Naive thymus-derived CD4-positive, alpha-beta T cell (primary cell): ENCODE results near the gene PRKAG2. TPM values are rescaled to one million over a fixed set of nuclear protein-coding genes. Genes with fewer than 3 reads are reported as not detected.
A peak's percentile ranks its signal among the peaks of the same experiment; 100 is the strongest.

Experiments
- ATAC-seq: fragments of 150-1000 bp; cut with Tn5 transposase; 2 replicates; pipeline ENCODE4 v1.10.0; 2021; ENCODE audit warnings: mild to moderate bottlenecking, moderate library complexity
- CTCF ChIA-PET: fragments of 350-600 bp; sonication (Branson Sonifier 250); formaldehyde crosslinking; loops from one replicate; lab custom pipeline; 2021; ENCODE audit warnings: antibody characterized with exemption; lab: Charles Lee
- POLR2A ChIA-PET: fragments of 350-600 bp; sonication (Branson Sonifier 250); formaldehyde crosslinking; loops from one replicate; lab custom pipeline; 2021; ENCODE audit warnings: antibody characterized with exemption, inconsistent platforms; lab: Charles Lee
- DNase-seq, 9 donors: peaks; one replicate each; pipeline versions ENCODE4 v3.0.0 to v3.0.0-alpha.2; 2020 to 2022; ENCODE audit warnings: mixed read lengths in 1 of 9
- H3K27ac ChIP-seq: one replicate; pipeline ENCODE4 v1.7.0; 2013; ENCODE audit warnings: mild to moderate bottlenecking, low read depth, low read length, moderate library complexity
- H3K27me3 ChIP-seq, 2 donors: one replicate each; pipeline ENCODE4 v1.7.0; 2013; ENCODE audit warnings: low read length in 2 of 2, mild to moderate bottlenecking in 2 of 2, moderate library complexity in 2 of 2; ENCODE audit not compliant: control insufficient read depth in 2 of 2, insufficient read depth in 2 of 2
- H3K36me3 ChIP-seq, 3 experiments: 1 replicate in 2 of 3; 2 replicates in 1 of 3; pipeline ENCODE4 v1.7.0; 2013; ENCODE audit warnings: low read length in 3 of 3, mild to moderate bottlenecking in 3 of 3, moderate library complexity in 1 of 3; ENCODE audit not compliant: insufficient read depth in 3 of 3, control insufficient read depth in 2 of 3
- H3K4me1 ChIP-seq, 2 donors: one replicate each; pipeline ENCODE4 v1.7.0; 2013; ENCODE audit warnings: low read length in 2 of 2, mild to moderate bottlenecking in 2 of 2, moderate library complexity in 1 of 2; ENCODE audit not compliant: control insufficient read depth in 2 of 2, insufficient read depth in 2 of 2
- H3K4me3 ChIP-seq: 2 replicates; pipeline ENCODE4 v1.7.0; 2013; ENCODE audit warnings: mild to moderate bottlenecking, low read length
- H3K9me3 ChIP-seq, 3 experiments: 1 replicate in 2 of 3; 2 replicates in 1 of 3; pipeline ENCODE4 v1.7.0; 2013; ENCODE audit warnings: low read length in 3 of 3; ENCODE audit not compliant: control insufficient read depth in 2 of 3
- H3K27ac Mint-ChIP-seq, 9 donors: one replicate each; pipeline ENCODE4 v1.8.0; 2020 to 2022; ENCODE audit warnings: mixed read lengths in 9 of 9, mild to moderate bottlenecking in 8 of 9, moderate library complexity in 5 of 9, inconsistent platforms in 2 of 9
- H3K27me3 Mint-ChIP-seq, 5 donors: one replicate each; pipeline ENCODE4 v1.8.0; 2021 to 2022; ENCODE audit warnings: mixed read lengths in 5 of 5, mild to moderate bottlenecking in 1 of 5
- H3K36me3 Mint-ChIP-seq, 5 donors: one replicate each; pipeline ENCODE4 v1.8.0; 2020 to 2022; ENCODE audit warnings: mixed read lengths in 5 of 5, mild to moderate bottlenecking in 3 of 5, inconsistent platforms in 1 of 5
- H3K4me1 Mint-ChIP-seq, 7 donors: one replicate each; pipeline ENCODE4 v1.8.0; 2020 to 2022; ENCODE audit warnings: mixed read lengths in 7 of 7, mild to moderate bottlenecking in 3 of 7, inconsistent platforms in 1 of 7
- H3K4me3 Mint-ChIP-seq, 10 donors: one replicate each; pipeline ENCODE4 v1.8.0; 2020 to 2022; ENCODE audit warnings: mild to moderate bottlenecking in 10 of 10, mixed read lengths in 10 of 10, moderate library complexity in 6 of 10, inconsistent platforms in 2 of 10
- H3K9me3 Mint-ChIP-seq, 11 donors: one replicate each; pipeline ENCODE4 v1.8.0; 2020 to 2022; ENCODE audit warnings: mixed read lengths in 11 of 11, mild to moderate bottlenecking in 4 of 11, inconsistent platforms in 1 of 11, moderate library complexity in 1 of 11
- intact Hi-C, 2 donors: fragments of 100-400 bp; cut with micrococcal nuclease; formaldehyde crosslinking; loops; one replicate each; pipeline ENCODE4 v1.15.1; 2023
- polyA plus RNA-seq, 2 donors: library from polyadenylated mRNA; unstranded; fragments of 300-500 nt; fragmentation: Illumina TruSeq; gene quantifications; one replicate each; pipeline ENCODE4 v1.2.3, GENCODE V29; 2021
- total RNA-seq, 6 experiments: library from RNA in 5 of 6; stranded (reverse) in 5 of 6; gene quantifications; 1 replicate in 5 of 6; 2 replicates in 1 of 6; pipeline ENCODE4 v1.2.3 and lab custom pipeline; 2021 to 2026

PRKAG2 gene
- total and polyA plus RNA-seq, 7 experiments from 2014 or later: 15.0 to 74.4 (median 55.7) TPM

GRCh38 chr7:151903249-151904032 is 26.5 kb upstream of the PRKAG2 start:
- DNase-seq: no peak
- ChIA-PET POLR2A (no interaction called here), CTCF (no interaction called here)
- Histone ChIP-seq H3K27ac (no peak overlapping the region), H3K36me3 (no peaks in the 10 kb centered on the region), H3K27me3 (no peaks in the 10 kb centered on the region), H3K4me1 (no peaks in the 10 kb centered on the region), H3K4me3 (no peak overlapping the region), H3K9me3 (no peaks in the 10 kb centered on the region)
- H3K36me3 Mint-ChIP-seq: peaks cover 0 to 4% (median 0%) of the 10 kb centered on the region in 5 donors
- no peak overlapping the region for H3K27ac Mint-ChIP-seq
- intact Hi-C loops: loop anchor here in 1 of 2 donors (2.0 kb wide), 1 partner anchor 71 kb away; no protein-coding TSS in a partner anchor
- H3K27me3 Mint-ChIP-seq: peaks cover 23 to 36% (median 25%) of the 10 kb centered on the region in 5 donors
- no peak for ATAC-seq
- H3K4me3 Mint-ChIP-seq: no peak overlapping the region
- H3K9me3 Mint-ChIP-seq: peaks cover 0 to 6% (median 0%) of the 10 kb centered on the region in 11 donors
- H3K4me1 Mint-ChIP-seq: peaks cover 0 to 5% (median 0%) of the 10 kb centered on the region in 7 donors

GRCh38 chr7:151902311-151902710 is 25.4 kb upstream of the PRKAG2 start:
- H3K27me3 Mint-ChIP-seq: peaks cover 16 to 36% (median 24%) of the 10 kb centered on the region in 5 donors

GRCh38 chr7:151901828-151902227 is 24.9 kb upstream of the PRKAG2 start:
- ATAC-seq (no peak), DNase-seq (no peak)
- no peak overlapping the region for H3K27ac ChIP-seq
- Mint-ChIP-seq H3K4me3 (no peak overlapping the region), H3K36me3 (no peaks in the 10 kb centered on the region), H3K27ac (no peak overlapping the region), H3K9me3 (peaks cover 0 to 2% (median 0%) of the 10 kb centered on the region in 11 donors), H3K4me1 (peaks cover 0 to 5% (median 0%) of the 10 kb centered on the region in 7 donors), H3K27me3 (peaks cover 16 to 33% (median 20%) of the 10 kb centered on the region in 5 donors)
- H3K36me3 ChIP-seq: no peaks in the 10 kb centered on the region
- H3K4me1 ChIP-seq: no peaks in the 10 kb centered on the region
- H3K27me3 ChIP-seq: no peaks in the 10 kb centered on the region
- no peaks in the 10 kb centered on the region for H3K9me3 ChIP-seq
- CTCF ChIA-PET: no interaction called here
- intact Hi-C loops: no loop called here
- H3K4me3 ChIP-seq: no peak overlapping the region
- POLR2A ChIA-PET: interaction anchor here (0.7 kb wide), 1 partner anchor 114 kb away, joined by 3 read pairs; no protein-coding TSS in a partner anchor

More at GRCh38 chr7:151902311-151902710, 25.4 kb upstream of the PRKAG2 start:
- Histone ChIP-seq H3K36me3 (no peaks in the 10 kb centered on the region), H3K9me3 (no peaks in the 10 kb centered on the region), H3K4me3 (no peak overlapping the region), H3K27ac (no peak overlapping the region), H3K27me3 (no peaks in the 10 kb centered on the region), H3K4me1 (no peaks in the 10 kb centered on the region)
- Mint-ChIP-seq H3K4me3 (no peak overlapping the region), H3K36me3 (peaks cover 0 to 3% (median 0%) of the 10 kb centered on the region in 5 donors), H3K4me1 (peaks cover 0 to 5% (median 0%) of the 10 kb centered on the region in 7 donors), H3K9me3 (peaks cover 0 to 6% (median 0%) of the 10 kb centered on the region in 11 donors), H3K27ac (no peak overlapping the region)
- DNase-seq (no peak), ATAC-seq (no peak)
- ChIA-PET CTCF (no interaction called here), POLR2A (interaction anchor here (0.7 kb wide), 1 partner anchor 113 kb away, joined by 3 read pairs; no protein-coding TSS in a partner anchor)
- intact Hi-C loops: no loop called here

GRCh38 chr7:151900986-151901621 is 24.2 kb upstream of the PRKAG2 start:
- H3K4me1 Mint-ChIP-seq: peaks cover 0 to 5% (median 0%) of the 10 kb centered on the region in 7 donors
- no peak overlapping the region for H3K27ac Mint-ChIP-seq
- H3K27ac ChIP-seq: no peak overlapping the region
- peaks cover 0 to 1% (median 0%) of the 10 kb centered on the region in 11 donors for H3K9me3 Mint-ChIP-seq
- peaks cover 16 to 27% (median 19%) of the 10 kb centered on the region in 5 donors for H3K27me3 Mint-ChIP-seq
- H3K27me3 ChIP-seq: no peaks in the 10 kb centered on the region
- DNase-seq (no peak), ATAC-seq (no peak)
- H3K9me3 ChIP-seq: no peaks in the 10 kb centered on the region
- H3K36me3 Mint-ChIP-seq: no peaks in the 10 kb centered on the region
- no peaks in the 10 kb centered on the region for H3K4me1 ChIP-seq
- POLR2A ChIA-PET: no interaction called here
- no peaks in the 10 kb centered on the region for H3K36me3 ChIP-seq
- intact Hi-C loops: no loop called here
- CTCF ChIA-PET: no interaction called here
- H3K4me3 Mint-ChIP-seq: no peak overlapping the region
- no peak overlapping the region for H3K4me3 ChIP-seq

GRCh38 chr7:151900591-151900985 is 23.7 kb upstream of the PRKAG2 start:
- CTCF ChIA-PET: no interaction called here
- H3K27me3 Mint-ChIP-seq: peaks cover 16 to 26% (median 19%) of the 10 kb centered on the region in 5 donors
- peaks cover 0 to 4% (median 0%) of the 10 kb centered on the region in 7 donors for H3K4me1 Mint-ChIP-seq
- POLR2A ChIA-PET: no interaction called here
- Histone ChIP-seq H3K4me1 (no peaks in the 10 kb centered on the region), H3K36me3 (no peaks in the 10 kb centered on the region), H3K27ac (no peak overlapping the region), H3K27me3 (no peaks in the 10 kb centered on the region), H3K9me3 (no peaks in the 10 kb centered on the region), H3K4me3 (no peak overlapping the region)
- intact Hi-C loops: no loop called here
- no peaks in the 10 kb centered on the region for H3K36me3 Mint-ChIP-seq
- ATAC-seq: no peak
- no peak overlapping the region for H3K27ac Mint-ChIP-seq
- DNase-seq: no peak
- no peak overlapping the region for H3K4me3 Mint-ChIP-seq
- H3K9me3 Mint-ChIP-seq: no peaks in the 10 kb centered on the region

- Histone ChIP-seq H3K36me3 (no peaks in the 10 kb centered on the region), H3K27ac (no peak overlapping the region), H3K4me1 (no peaks in the 10 kb centered on the region), H3K9me3 (no peaks in the 10 kb centered on the region), H3K27me3 (no peaks in the 10 kb centered on the region), H3K4me3 (no peak overlapping the region)
- ATAC-seq (no peak), DNase-seq (no peak)
- ChIA-PET CTCF (no interaction called here), POLR2A (no interaction called here)
- H3K4me1 Mint-ChIP-seq: peaks cover 0 to 4% (median 0%) of the 10 kb centered on the region in 7 donors
- no peaks in the 10 kb centered on the region for H3K9me3 Mint-ChIP-seq
- intact Hi-C loops: no loop called here
- peak overlapping the region in 4 of 9 donors; percentile 22 to 44 (median 32) for H3K27ac Mint-ChIP-seq
- H3K36me3 Mint-ChIP-seq: no peaks in the 10 kb centered on the region
- H3K4me3 Mint-ChIP-seq: no peak overlapping the region
- peaks cover 16 to 26% (median 18%) of the 10 kb centered on the region in 5 donors for H3K27me3 Mint-ChIP-seq
Observed at GRCh38 chr7:151899513-151900360, 22.8 kb upstream of the PRKAG2 start.
